Retinal pigment epithelial cell (primary cell): ENCODE measurements around the gene DIS3L2.

Experiments
- DNase-seq: peaks from one replicate; pipeline ENCODE4 v3.0.0-alpha.2; 2010; ENCODE audit warnings: low read depth
- H3K4me3 ChIP-seq: 2 replicates; pipeline ENCODE4 v1.5.1; 2011; ENCODE audit warnings: mild to moderate bottlenecking, low read length, control low read depth, moderate library complexity
- TF ChIP-seq, protein P1 (sequence below): conservative IDR thresholded peaks from 2 replicates; pipeline ENCODE4 v1.5.1; 2011; ENCODE audit warnings: low read depth, low read length, control low read depth, inconsistent platforms

Gene DIS3L2

DNA sequence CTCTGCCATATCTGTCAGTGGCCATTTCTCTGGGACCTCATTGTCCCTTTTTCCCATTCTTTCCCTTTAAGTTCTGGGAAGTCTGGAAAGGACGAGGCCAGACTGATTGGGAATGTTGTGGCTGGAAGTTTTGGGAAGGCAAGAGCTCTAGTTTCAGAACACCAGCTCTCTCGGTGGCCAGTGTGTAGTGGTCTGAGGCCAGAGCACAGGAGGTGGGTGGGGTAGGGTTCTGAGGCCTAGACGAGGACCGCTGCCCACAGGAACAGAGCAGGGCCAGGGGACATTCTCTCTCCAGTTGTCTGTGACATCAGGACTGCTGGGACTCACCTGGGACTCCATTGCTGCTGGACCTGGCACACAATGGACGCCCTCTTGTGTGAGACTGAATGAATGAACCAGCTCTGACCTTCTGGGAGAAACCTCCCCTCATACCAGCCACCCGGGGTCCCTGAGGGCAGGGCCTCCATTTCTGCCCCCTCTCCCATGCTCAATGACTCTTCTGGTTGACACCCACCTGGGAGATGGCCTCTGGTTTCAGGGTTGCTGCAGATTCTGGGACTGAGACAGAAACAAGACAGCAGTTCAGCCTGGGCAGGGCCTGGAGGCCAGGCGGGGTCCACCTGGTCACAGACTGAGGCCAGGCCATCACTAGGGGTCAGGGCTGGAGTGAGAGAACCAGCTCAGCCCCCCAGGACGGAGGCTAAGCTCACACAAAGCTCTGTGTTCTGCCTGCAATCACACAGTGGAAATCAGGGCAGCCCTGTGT is 26.9 kb upstream of the DIS3L2 start:
- H3K4me3 ChIP-seq: no peak overlapping the region
- no peak for DNase-seq
- TF ChIP-seq, protein P1, sequence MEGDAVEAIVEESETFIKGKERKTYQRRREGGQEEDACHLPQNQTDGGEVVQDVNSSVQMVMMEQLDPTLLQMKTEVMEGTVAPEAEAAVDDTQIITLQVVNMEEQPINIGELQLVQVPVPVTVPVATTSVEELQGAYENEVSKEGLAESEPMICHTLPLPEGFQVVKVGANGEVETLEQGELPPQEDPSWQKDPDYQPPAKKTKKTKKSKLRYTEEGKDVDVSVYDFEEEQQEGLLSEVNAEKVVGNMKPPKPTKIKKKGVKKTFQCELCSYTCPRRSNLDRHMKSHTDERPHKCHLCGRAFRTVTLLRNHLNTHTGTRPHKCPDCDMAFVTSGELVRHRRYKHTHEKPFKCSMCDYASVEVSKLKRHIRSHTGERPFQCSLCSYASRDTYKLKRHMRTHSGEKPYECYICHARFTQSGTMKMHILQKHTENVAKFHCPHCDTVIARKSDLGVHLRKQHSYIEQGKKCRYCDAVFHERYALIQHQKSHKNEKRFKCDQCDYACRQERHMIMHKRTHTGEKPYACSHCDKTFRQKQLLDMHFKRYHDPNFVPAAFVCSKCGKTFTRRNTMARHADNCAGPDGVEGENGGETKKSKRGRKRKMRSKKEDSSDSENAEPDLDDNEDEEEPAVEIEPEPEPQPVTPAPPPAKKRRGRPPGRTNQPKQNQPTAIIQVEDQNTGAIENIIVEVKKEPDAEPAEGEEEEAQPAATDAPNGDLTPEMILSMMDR: no peak

DNA sequence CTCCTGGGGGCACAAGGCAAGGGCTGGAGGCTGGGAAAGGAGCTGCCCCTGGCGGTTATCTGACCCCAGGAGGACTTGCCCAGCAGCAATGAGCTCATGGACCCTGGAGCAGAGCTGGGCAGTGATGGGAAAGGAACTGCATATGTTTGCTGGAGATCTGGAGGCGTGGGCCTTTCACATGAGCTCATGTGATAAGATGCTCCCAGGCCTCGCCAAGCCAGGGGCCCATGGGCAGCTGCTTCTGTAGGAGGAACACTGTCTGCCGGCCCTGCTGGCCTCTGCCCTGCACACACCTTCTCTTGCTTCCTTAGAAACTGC is 26.3 kb upstream of the DIS3L2 start:
- no peak for DNase-seq
- H3K4me3 ChIP-seq: no peak overlapping the region
- TF ChIP-seq, protein P1: no peak

DNA sequence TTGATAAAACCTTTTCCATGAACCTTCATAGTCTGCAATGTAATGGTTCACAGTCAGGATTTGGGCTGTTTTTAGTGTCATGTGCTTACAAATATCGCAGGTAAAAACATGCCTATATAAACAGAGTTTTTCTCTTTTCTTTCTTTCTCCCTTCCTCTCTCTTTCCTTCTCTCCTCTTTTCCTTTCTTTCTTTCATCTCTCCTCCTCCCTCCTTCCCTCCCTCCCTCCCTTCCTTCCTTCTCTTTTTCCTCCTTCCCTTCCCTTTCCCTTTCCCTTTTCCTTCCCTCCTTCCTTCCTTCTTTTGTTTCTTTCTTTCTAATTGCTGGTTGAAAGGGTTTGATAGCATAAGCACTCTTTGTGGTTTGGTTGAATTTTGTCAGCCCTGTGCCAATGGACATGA is 25.7 kb upstream of the DIS3L2 start:
- TF ChIP-seq, protein P1: no peak
- no peak overlapping the region for H3K4me3 ChIP-seq
- DNase-seq: no peak

DNA sequence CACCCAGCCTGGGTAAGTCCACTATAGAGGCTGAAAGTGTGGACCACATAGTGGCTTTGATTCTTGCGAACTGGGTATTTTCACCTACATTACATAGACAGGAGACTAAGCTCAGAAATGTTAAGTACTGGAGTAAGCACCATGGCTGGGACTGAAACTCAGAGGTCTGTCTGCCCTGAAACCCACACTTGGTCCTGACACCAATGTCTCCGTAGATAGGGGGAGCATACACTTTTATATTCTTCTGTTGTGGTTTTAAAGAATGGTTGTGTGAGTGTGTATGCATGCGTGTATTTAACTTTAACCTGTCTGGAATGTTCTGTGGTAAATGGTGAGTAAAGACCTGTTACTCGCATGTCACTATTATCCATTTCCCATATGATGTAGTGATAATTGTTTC is 25.0 kb upstream of the DIS3L2 start:
- TF ChIP-seq, protein P1: no peak
- no peak overlapping the region for H3K4me3 ChIP-seq
- DNase-seq: no peak

DNA sequence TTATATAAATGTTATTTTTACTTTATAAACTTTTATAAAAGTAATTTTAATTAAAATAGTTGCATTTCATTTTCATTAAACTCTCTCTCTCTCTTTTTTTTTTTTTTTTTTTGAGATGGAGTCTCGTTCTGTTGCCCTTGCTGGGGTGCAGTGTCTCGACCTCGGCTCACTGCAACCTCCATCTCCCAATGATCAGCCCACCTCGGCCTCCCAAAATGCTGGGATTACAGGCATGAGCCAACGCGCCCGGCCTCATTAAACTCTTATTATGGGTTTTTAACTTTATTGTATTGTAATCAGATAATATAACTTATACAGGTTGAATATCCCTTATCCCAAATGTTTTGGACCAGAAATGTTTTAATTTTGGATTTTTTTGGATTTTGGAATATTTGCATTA is 24.5 kb upstream of the DIS3L2 start:
- TF ChIP-seq, protein P1: no peak
- H3K4me3 ChIP-seq: no peak overlapping the region
- DNase-seq: no peak

DNA sequence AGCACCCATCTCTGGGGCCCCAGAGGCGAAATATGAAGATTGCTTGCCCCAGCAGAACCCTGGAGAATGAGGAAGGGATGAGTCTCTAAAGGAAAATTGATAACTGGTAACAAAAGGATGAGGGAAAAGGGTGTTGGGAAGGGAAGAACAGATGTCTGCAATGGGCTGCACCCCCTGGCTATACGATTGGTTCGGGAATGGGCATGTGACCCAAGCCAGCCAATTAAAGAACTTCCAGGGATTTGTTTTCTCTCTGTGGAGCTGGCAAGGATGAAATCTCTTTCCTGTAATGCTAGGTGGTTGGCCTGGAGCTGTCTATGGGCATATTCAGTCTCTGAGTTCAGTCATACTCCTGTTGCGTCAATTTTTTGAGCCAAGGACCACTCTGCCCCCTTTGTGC is 22.5 kb upstream of the DIS3L2 start:
- TF ChIP-seq, protein P1: no peak
- H3K4me3 ChIP-seq: no peak overlapping the region
- DNase-seq: no peak

DNA sequence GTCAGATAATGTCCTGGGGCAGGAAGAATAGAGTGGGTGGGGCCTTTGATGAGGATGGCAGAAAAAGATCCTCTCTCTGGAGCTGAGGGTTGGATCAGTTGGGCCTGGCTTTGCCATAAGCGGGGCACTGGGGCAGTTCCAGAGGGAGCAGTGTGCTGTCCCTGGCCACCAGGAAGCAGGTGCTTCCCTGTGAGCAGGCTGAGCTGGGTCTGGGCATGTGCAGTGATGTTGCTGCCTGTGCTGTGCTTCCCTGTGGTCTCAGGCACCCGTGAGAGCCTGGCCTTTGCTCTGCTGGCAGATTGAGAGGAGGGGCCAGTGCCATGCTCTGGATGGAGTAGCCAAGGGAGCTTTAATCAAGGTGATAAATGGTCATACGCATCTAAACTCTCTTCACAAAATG is 20.7 kb upstream of the DIS3L2 start:
- TF ChIP-seq, protein P1: no peak
- H3K4me3 ChIP-seq: no peak overlapping the region
- no peak for DNase-seq
